Large intestine (tissue), 3 donors: ENCODE data around the gene CDKN2B-AS1. TPM values are rescaled to one million over a fixed set of nuclear protein-coding genes. Genes with fewer than 3 reads are reported as not detected.

Experiments used
- DNase-seq, 2 donors: peaks; one replicate each; pipeline versions ENCODE4 v3.0.0 to v3.0.0-alpha.2; 2013
- H3K27ac ChIP-seq: one replicate; pipeline ENCODE4 v1.5.1; 2013; ENCODE audit warnings: low read length
- H3K27me3 ChIP-seq: 2 replicates; pipeline ENCODE4 v1.6.1; 2013; ENCODE audit warnings: low read length; ENCODE audit not compliant: control insufficient read depth, insufficient read depth
- H3K36me3 ChIP-seq: 2 replicates; pipeline ENCODE4 v1.6.1; 2013; ENCODE audit warnings: low read length; ENCODE audit not compliant: control insufficient read depth, insufficient read depth
- H3K4me1 ChIP-seq: one replicate; pipeline ENCODE4 v1.6.1; 2013; ENCODE audit warnings: low read length; ENCODE audit not compliant: control insufficient read depth, insufficient read depth
- H3K4me3 ChIP-seq: one replicate; pipeline ENCODE4 v1.5.1; 2013; ENCODE audit warnings: low read length
- H3K9me3 ChIP-seq: one replicate; pipeline ENCODE4 v1.6.1; 2013; ENCODE audit warnings: mild to moderate bottlenecking, low read depth, low read length, moderate library complexity; ENCODE audit not compliant: control insufficient read depth
- WGBS: methylation state at CpG from one replicate; pipeline ENCODE4 v1.1.5; 2013; ENCODE audit warnings: low lambda C conversion rate; ENCODE audit not compliant: insufficient coverage; 5-methylcytosine and 5-hydroxymethylcytosine counted together
- polyA plus RNA-seq: library from polyadenylated mRNA; unstranded; fragments of 120-200 nt; gene quantifications from one replicate; pipeline ENCODE4 v1.2.1, GENCODE V29; 2013

Gene CDKN2B-AS1
- polyA plus RNA-seq, 1 donor = 1.7 TPM

GRCh38 chr9:22108581-22109370 lies 114.2 kb downstream of the CDKN2B-AS1 start:
- no peaks in the 10 kb centered on the region for H3K27me3 ChIP-seq
- H3K4me3 ChIP-seq = no peak overlapping the region
- no peaks in the 10 kb centered on the region for H3K9me3 ChIP-seq
- no peaks in the 10 kb centered on the region for H3K36me3 ChIP-seq
- H3K4me1 ChIP-seq = peaks cover 49% of the 10 kb centered on the region
- 0% methylated on average over 2 of the region's 4 CpGs for WGBS
- no peak overlapping the region for H3K27ac ChIP-seq
- DNase-seq = peak; percentile 85 to 93

GRCh38 chr9:22111176-22111953 lies 116.8 kb downstream of the CDKN2B-AS1 start:
- Histone ChIP-seq H3K9me3 (no peaks in the 10 kb centered on the region), H3K27ac (no peak overlapping the region), H3K27me3 (no peaks in the 10 kb centered on the region), H3K36me3 (no peaks in the 10 kb centered on the region), H3K4me1 (peaks cover 33% of the 10 kb centered on the region), H3K4me3 (no peak overlapping the region)
- no peak for DNase-seq
- WGBS = 100% methylated on average over 2 of the region's 2 CpGs

GRCh38 chr9:22111954-22112247 lies 117.3 kb downstream of the CDKN2B-AS1 start:
- Histone ChIP-seq H3K36me3 (no peaks in the 10 kb centered on the region), H3K27ac (no peak overlapping the region), H3K4me3 (no peak overlapping the region), H3K9me3 (no peaks in the 10 kb centered on the region), H3K27me3 (no peaks in the 10 kb centered on the region), H3K4me1 (peaks cover 29% of the 10 kb centered on the region)
- no peak for DNase-seq

DNA sequence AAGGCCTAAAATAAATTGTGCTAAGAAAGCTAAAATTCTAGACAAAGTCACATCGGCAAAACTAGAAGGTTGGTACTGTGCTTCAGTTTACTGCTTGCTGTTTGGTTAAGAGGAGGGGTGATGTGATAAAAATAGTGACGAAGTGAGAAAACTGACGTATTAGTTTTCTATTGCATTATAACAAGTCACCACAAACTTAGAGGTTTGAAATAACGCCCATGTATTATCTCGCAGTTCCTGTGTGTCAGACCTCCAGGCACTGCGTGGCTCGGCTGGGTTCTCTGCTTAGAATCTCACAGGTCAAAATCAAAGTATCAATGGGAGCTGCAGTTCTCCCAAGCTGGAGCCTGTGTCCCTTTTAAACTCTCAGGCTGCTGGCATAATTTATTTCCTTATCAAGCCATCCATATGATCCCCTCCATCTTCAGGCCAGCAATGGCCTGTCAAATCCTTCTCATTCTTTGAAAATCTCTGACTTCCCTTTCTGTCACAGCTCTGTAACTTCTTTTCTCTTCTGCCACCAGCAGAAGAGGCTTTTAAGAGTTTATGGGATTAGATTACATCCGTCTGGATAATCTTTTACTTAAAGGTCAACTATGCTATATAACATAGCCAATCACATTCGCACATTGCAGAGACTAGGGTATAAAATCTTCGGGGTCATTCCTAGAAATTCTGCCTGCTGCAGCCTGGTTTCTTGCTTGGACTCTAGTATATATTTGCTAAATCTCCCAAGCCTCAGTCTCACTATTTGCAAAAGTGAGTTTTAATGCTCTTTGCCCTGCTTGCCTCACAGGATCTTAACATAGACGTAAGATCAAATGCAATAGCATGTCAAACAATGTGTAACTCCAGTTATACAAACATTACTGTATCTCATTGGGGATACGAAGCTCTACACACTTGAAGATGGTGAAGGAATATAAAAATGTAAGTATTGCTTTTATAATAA lies 118.6 kb downstream of the CDKN2B-AS1 start:
- H3K4me3 ChIP-seq = no peak overlapping the region
- DNase-seq = peak in 1 of 2 donors; percentile 68
- H3K4me1 ChIP-seq = peaks cover 27% of the 10 kb centered on the region
- H3K9me3 ChIP-seq = no peaks in the 10 kb centered on the region
- peak overlapping the region; percentile 7 for H3K27ac ChIP-seq
- no peaks in the 10 kb centered on the region for H3K27me3 ChIP-seq
- no peaks in the 10 kb centered on the region for H3K36me3 ChIP-seq
- no CpG with 5 or more reads among the region's 12 CpGs for WGBS

DNA sequence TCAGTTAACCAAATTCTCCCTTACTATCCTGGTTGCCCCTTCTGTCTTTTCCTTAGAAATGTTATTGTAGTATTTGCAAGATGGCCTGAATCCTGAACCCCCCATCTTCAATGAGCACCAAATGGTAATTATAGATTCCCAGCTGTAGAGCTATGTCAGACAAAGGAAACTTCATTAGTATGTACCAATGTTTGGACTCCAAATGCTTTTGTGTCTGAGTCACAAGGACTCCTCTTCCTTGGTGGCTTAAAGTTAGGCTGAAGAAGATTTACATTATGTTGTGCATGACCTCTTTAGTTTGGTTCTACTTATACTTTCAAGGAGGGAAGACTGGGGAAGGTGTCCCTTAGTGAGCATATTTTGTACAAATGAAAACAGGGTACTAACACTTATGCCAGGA lies 120.4 kb downstream of the CDKN2B-AS1 start:
- DNase-seq = no peak
- no peak overlapping the region for H3K27ac ChIP-seq

DNA sequence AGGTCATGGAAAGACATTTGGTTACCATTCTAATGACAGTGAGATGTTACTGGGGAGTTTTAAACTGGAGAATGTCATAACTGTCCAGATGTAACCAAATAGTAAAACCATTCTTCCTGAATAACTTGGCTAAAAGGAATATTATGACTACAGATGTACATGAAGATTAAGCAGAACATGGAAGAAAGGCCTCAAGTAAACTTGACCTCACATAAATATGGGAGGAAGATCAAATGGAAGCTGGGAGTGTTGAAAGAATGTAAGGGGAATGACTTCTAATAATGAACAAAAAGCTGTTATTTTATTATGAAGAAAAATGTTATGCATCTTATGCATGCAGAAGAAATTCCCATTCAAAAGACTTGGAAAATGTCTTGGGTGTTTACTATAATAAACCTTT lies 122.2 kb downstream of the CDKN2B-AS1 start:
- Histone ChIP-seq H3K9me3 (no peaks in the 10 kb centered on the region), H3K27me3 (no peaks in the 10 kb centered on the region), H3K36me3 (no peaks in the 10 kb centered on the region), H3K27ac (no peak overlapping the region), H3K4me3 (no peak overlapping the region), H3K4me1 (peaks cover 30% of the 10 kb centered on the region)
- DNase-seq = no peak

More for the DNA sequence above, 120.4 kb downstream of the CDKN2B-AS1 start:
- no peaks in the 10 kb centered on the region for H3K9me3 ChIP-seq
- H3K4me1 ChIP-seq = peaks cover 30% of the 10 kb centered on the region
- H3K4me3 ChIP-seq = no peak overlapping the region
- H3K36me3 ChIP-seq = no peaks in the 10 kb centered on the region
- no peaks in the 10 kb centered on the region for H3K27me3 ChIP-seq

DNA sequence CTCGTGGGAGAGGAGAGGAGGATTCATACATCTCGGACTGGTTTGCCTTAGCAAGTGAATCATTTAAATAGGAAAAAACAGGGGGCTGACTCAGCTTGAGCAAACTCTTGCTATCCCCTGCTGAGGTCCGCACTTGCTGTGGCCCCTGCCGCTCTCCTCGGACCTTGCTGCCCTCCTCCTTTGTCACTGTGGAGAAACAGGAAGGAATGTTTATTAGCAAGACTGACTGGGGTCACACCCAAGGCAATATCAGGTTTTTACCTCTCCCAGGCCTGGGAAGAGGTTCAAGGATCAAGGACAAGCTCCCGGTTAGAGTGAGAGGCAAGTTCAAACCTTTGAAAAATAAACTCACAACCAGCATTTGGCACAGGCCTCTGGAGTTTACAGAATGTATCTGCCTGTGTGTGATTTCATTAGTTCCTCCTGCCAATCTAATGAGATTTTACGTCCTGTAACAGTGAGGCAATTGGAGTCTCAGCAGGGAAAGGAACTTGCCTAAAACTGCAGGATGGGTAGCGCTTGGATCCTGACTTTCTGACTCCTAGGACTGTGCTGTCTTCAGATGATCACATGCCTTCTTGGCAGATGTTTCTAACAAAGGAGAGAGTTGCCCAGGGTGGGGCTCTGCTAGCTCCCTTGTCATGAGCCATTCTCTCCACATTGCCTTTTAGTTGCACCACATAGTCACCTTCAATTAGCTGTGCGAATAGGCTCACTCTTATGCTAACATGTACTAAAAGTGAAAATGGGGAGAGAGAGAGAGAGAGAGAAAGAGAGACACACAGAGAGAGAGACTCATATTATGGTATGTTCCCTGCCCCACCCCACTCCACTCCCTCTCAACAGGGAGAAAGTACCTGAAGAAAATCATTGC lies 123.2 kb downstream of the CDKN2B-AS1 start:
- peak overlapping the region; percentile 75 for H3K27ac ChIP-seq
- no CpG with 5 or more reads among the region's 9 CpGs for WGBS

DNA sequence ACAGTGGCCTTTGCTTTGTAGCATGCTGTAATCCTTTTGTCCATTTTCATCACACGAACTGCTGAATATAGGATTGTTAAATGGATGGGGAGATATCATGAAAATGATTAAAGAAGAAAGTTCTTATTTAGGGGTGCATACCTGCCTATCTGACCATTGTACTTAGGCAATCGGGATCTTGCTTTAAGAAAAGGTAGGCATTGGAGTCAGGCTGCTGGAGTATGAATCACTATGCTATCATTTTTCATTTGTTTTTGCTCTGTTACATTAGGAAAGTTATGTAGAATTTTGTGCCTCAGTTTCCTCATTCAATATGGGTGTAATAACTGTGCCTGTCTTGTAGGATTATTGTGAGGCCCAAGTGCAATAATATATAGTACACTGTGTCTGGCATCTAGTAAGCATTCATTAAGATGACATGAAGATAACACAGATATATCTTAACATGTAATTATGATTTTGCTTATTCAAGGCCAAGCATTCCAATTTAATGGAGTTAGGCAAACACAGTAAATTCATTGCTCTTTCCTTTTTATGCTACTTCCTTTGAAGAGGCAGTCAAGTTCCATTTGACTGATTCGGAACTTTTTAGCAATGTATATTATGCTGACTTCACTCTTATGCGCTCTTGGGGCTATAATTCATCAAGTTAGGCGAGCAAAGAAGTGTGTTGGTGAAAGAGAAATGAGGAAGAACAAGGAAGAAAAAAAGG lies 124.4 kb downstream of the CDKN2B-AS1 start:
- Histone ChIP-seq H3K27ac (peak overlapping the region; percentile 75), H3K36me3 (no peaks in the 10 kb centered on the region), H3K4me1 (peaks cover 21% of the 10 kb centered on the region), H3K9me3 (no peaks in the 10 kb centered on the region), H3K27me3 (no peaks in the 10 kb centered on the region), H3K4me3 (no peak overlapping the region)
- WGBS = 78% methylated on average over 4 of the region's 5 CpGs
- DNase-seq = no peak

More for the DNA sequence above, 123.2 kb downstream of the CDKN2B-AS1 start:
- peak; percentile 80 to 90 for DNase-seq
- Histone ChIP-seq H3K36me3 (no peaks in the 10 kb centered on the region), H3K4me3 (no peak overlapping the region), H3K9me3 (no peaks in the 10 kb centered on the region), H3K4me1 (peaks cover 29% of the 10 kb centered on the region), H3K27me3 (no peaks in the 10 kb centered on the region)

DNA sequence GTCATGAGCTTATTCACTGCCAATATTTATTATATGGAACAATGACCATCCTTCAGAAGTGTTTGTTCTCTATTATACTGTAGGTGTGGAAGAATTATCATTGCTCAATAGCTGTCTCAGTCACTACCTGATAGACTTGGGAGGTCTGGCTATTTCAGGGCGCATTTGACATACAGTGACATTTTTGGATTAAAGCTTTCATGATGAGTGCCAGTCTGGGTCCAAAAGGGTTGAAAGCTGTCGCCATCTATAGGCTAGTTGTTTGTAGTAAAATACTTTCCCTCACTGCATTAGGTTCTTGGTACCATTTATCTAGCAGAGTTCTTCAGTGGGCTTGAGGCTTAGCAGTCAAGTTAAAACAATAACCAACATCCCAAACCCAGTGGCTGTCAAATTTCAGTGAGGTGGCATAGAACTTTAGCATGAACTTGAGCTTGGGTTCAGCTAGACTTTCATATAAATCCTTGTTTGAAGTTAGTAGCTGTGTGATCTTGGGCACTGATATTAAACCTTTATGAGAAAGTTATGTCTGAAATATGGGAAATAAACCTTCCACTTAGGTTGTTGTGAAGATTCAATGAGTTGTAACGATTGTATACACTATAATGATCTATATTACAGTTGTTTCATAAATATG lies 125.0 kb downstream of the CDKN2B-AS1 start:
- 17% methylated on average over 1 of the region's 3 CpGs for whole genome bisulfite sequencing
- Histone ChIP-seq H3K4me1 (peaks cover 23% of the 10 kb centered on the region), H3K4me3 (no peak overlapping the region), H3K9me3 (no peaks in the 10 kb centered on the region), H3K27ac (no peak overlapping the region), H3K27me3 (no peaks in the 10 kb centered on the region), H3K36me3 (no peaks in the 10 kb centered on the region)
- peak in 1 of 2 donors; percentile 42 for DNase-seq
